Measurements from ENCODE around the gene ABR.

ABR gene

GRCh38 chr17:1027044-1027443 lies 152.7 kb downstream of the ABR start:
- DNase-seq: no peak

- no peak for DNase-seq
Measured at GRCh38 chr17:1026599-1026975, 153.2 kb downstream of the ABR start.

GRCh38 chr17:1025733-1026598 lies 153.8 kb downstream of the ABR start:
- DNase-seq: no peak

GRCh38 chr17:1024076-1024475 lies 155.7 kb downstream of the ABR start:
- DNase-seq: no peak

- no peak for DNase-seq
Measured at GRCh38 chr17:1022278-1023024, 157.3 kb downstream of the ABR start.

GRCh38 chr17:1021147-1021546 lies 158.6 kb downstream of the ABR start:
- DNase-seq: no peak

- no peak for DNase-seq
Measured at GRCh38 chr17:1019451-1019850, 160.3 kb downstream of the ABR start.

GRCh38 chr17:1018547-1018946 lies 161.2 kb downstream of the ABR start:
- DNase-seq: no peak

- DNase-seq: no peak
Measured at GRCh38 chr17:1013729-1014090, 166.1 kb downstream of the ABR start.

- no peak for DNase-seq
Measured at GRCh38 chr17:1012823-1013728, 166.7 kb downstream of the ABR start.

- DNase-seq: no peak
Measured at GRCh38 chr17:1011760-1012735, 167.7 kb downstream of the ABR start.

GRCh38 chr17:1011138-1011537 lies 168.6 kb downstream of the ABR start:
- DNase-seq: no peak

GRCh38 chr17:1010586-1010985 lies 169.2 kb downstream of the ABR start:
- DNase-seq: no peak

- DNase-seq: no peak
Measured at GRCh38 chr17:1010086-1010450, 169.7 kb downstream of the ABR start.

GRCh38 chr17:1009229-1010085 lies 170.3 kb downstream of the ABR start:
- no peak for DNase-seq

GRCh38 chr17:1008008-1008761 lies 171.6 kb downstream of the ABR start:
- no peak for DNase-seq

GRCh38 chr17:1007310-1008007 lies 172.3 kb downstream of the ABR start:
- DNase-seq: no peak

GRCh38 chr17:1006054-1006453 lies 173.7 kb downstream of the ABR start:
- DNase-seq: no peak

- DNase-seq: no peak
Measured at GRCh38 chr17:1005361-1005946, 174.3 kb downstream of the ABR start.
